Prostate gland (tissue), 2 donors: ENCODE results near the gene USP25. TPM values are rescaled to one million over a fixed set of nuclear protein-coding genes. Genes with fewer than 3 reads are reported as not detected.

ENCODE experiments used
- DNase-seq: peaks from one replicate; pipeline ENCODE4 v3.0.0-alpha.2; 2019; ENCODE audit warnings: low spot score
- H3K27ac ChIP-seq, 2 donors: fragments of 200-600 bp; sonication (generic); 2 replicates each; pipeline ENCODE4 v1.5.1; 2017 to 2019
- H3K27me3 ChIP-seq: fragments of 200-600 bp; sonication (generic); replicated peaks from 2 replicates; pipeline ENCODE4 v1.5.1; 2019; ENCODE audit not compliant: insufficient read depth
- H3K36me3 ChIP-seq, 2 donors: fragments of 200-600 bp; sonication (generic); 1 replicate in 1 of 2; 2 replicates in 1 of 2; pipeline versions ENCODE4 v1.5.1 to v1.8.1; 2017 to 2019
- H3K4me1 ChIP-seq: fragments of 200-600 bp; sonication (generic); replicated peaks from 2 replicates; pipeline ENCODE4 v1.5.1; 2019
- H3K4me3 ChIP-seq, 2 donors: fragments of 200-600 bp; sonication (generic); 2 replicates each; pipeline ENCODE4 v1.5.1; 2017 to 2019
- H3K9me3 ChIP-seq: fragments of 200-600 bp; sonication (generic); 2 replicates; pipeline ENCODE4 v1.5.1; 2017
- CTCF ChIP-seq, 4 experiments: fragments of 200-600 bp in 2 of 4; fragments of 450-650 bp in 2 of 4; sonication (generic) in 2 of 4; IDR thresholded peaks; 1 replicate in 3 of 4; 2 replicates in 1 of 4; pipeline ENCODE4 v1.5.1; 2016 to 2019; ENCODE audit warnings: antibody characterized with exemption in 4 of 4, mild to moderate bottlenecking in 2 of 4, moderate library complexity in 2 of 4
- POLR2A ChIP-seq: fragments of 450-650 bp; IDR thresholded peaks from one replicate; pipeline ENCODE4 v1.6.1; 2016; ENCODE audit warnings: antibody characterized with exemption, mild to moderate bottlenecking
- POLR2AphosphoS5 ChIP-seq: sonication (generic); formaldehyde crosslinking; IDR thresholded peaks from one replicate; pipeline ENCODE4 v1.6.1; 2017; ENCODE audit warnings: antibody characterized with exemption
- WGBS: methylation state at CpG from one replicate; pipeline ENCODE4 v1.1.5; 2018; 5-methylcytosine and 5-hydroxymethylcytosine counted together
- intact Hi-C: fragments of 100-400 bp; cut with DNase I; formaldehyde crosslinking; loops from one replicate; pipeline ENCODE4 v1.14.2; 2022
- total RNA-seq, 2 donors: library from RNA; depleted of rRNA; stranded (reverse); fragments of >200 nt; gene quantifications; one replicate each; pipeline ENCODE4 v1.1.0, GENCODE V29; 2016

The USP25 gene
- total RNA-seq, 2 donors from 2014 or later = 30.4 to 49.3 TPM

DNA sequence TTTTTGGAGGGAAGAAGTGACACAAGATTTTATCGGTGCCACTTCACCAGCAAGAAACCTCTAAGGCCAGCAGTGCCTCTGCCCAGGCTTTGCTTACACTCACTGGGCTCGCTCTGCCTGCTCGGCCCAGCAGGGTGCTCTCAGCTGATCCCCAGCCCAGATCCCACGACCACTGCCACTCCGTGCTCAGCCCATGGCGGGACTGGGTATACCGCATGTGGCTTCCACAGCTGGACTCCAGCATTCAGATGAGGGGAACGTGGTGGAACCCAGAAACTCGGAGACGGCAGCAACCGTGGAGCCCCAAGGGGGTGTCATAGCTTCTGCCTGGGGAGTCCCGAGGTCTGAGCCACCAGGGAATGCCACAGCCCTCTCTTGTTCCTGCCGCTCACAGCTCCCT is 12.9 kb downstream of the USP25 start:
- H3K9me3 ChIP-seq = no peaks in the 10 kb centered on the region
- 95% methylated on average over 13 of the region's 13 CpGs for WGBS
- no peak overlapping the region for H3K27ac ChIP-seq
- no peaks in the 10 kb centered on the region for H3K27me3 ChIP-seq
- H3K4me1 ChIP-seq = no peaks in the 10 kb centered on the region
- intact Hi-C loops = no loop called here
- no peak for DNase-seq
- H3K4me3 ChIP-seq = no peak overlapping the region
- no peak for TF ChIP-seq CTCF (IDR thresholded peaks at IDR 0.05)
- no peak for TF ChIP-seq POLR2AphosphoS5
- no peak for TF ChIP-seq POLR2A
- no peaks in the 10 kb centered on the region for H3K36me3 ChIP-seq

DNA sequence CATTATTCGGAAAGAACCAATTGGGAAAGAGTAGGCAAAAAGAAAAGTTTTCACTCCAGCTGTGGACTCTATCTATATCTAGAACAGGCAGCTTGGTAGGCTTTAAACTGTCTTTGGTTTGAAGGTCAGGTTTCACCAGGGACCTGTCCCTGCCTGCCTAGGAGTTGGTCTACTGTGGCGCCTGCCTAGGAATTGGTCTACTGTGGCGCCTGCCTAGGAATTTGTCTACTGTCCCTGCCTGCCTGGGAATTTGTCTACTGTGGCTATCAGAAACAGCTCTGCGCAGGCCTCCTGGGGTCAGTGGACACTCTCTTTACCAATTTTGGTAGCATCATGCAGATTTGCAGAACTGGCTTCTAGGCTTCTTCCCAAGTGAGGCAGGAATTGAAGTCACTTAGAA is 13.8 kb downstream of the USP25 start:
- DNase-seq = no peak
- WGBS = 79% methylated on average over 4 of the region's 4 CpGs
- Histone ChIP-seq H3K27ac (no peak overlapping the region), H3K4me1 (no peaks in the 10 kb centered on the region), H3K27me3 (no peaks in the 10 kb centered on the region), H3K4me3 (no peak overlapping the region), H3K36me3 (no peaks in the 10 kb centered on the region), H3K9me3 (no peaks in the 10 kb centered on the region)
- TF ChIP-seq POLR2A = no peak
- TF ChIP-seq POLR2AphosphoS5 = no peak
- no peak for TF ChIP-seq CTCF (IDR thresholded peaks at IDR 0.05)
- intact Hi-C loops = no loop called here

- no peak overlapping the region for H3K27ac ChIP-seq
Measured at GRCh38 chr21:15744926-15745325, 15.1 kb downstream of the USP25 start.

GRCh38 chr21:15748586-15748985 is 18.8 kb downstream of the USP25 start:
- no peaks in the 10 kb centered on the region for H3K4me1 ChIP-seq
- 83% methylated on average over 1 of the region's 1 CpG for WGBS
- H3K9me3 ChIP-seq = no peaks in the 10 kb centered on the region
- H3K27me3 ChIP-seq = no peaks in the 10 kb centered on the region
- DNase-seq = no peak
- no peak overlapping the region for H3K4me3 ChIP-seq
- intact Hi-C loops = no loop called here
- TF ChIP-seq POLR2A = no peak
- no peak for TF ChIP-seq POLR2AphosphoS5
- no peak for TF ChIP-seq CTCF (IDR thresholded peaks at IDR 0.05)
- H3K27ac ChIP-seq = no peak overlapping the region
- no peaks in the 10 kb centered on the region for H3K36me3 ChIP-seq

More at GRCh38 chr21:15744926-15745325, 15.1 kb downstream of the USP25 start:
- Histone ChIP-seq H3K4me3 (no peak overlapping the region), H3K4me1 (no peaks in the 10 kb centered on the region), H3K9me3 (no peaks in the 10 kb centered on the region), H3K27me3 (no peaks in the 10 kb centered on the region), H3K36me3 (no peaks in the 10 kb centered on the region)
- 77% methylated on average over 4 of the region's 4 CpGs for WGBS
- intact Hi-C loops = no loop called here
- no peak for DNase-seq
- TF ChIP-seq CTCF (IDR thresholded peaks at IDR 0.05) (no peak), POLR2A (no peak), POLR2AphosphoS5 (no peak)

DNA sequence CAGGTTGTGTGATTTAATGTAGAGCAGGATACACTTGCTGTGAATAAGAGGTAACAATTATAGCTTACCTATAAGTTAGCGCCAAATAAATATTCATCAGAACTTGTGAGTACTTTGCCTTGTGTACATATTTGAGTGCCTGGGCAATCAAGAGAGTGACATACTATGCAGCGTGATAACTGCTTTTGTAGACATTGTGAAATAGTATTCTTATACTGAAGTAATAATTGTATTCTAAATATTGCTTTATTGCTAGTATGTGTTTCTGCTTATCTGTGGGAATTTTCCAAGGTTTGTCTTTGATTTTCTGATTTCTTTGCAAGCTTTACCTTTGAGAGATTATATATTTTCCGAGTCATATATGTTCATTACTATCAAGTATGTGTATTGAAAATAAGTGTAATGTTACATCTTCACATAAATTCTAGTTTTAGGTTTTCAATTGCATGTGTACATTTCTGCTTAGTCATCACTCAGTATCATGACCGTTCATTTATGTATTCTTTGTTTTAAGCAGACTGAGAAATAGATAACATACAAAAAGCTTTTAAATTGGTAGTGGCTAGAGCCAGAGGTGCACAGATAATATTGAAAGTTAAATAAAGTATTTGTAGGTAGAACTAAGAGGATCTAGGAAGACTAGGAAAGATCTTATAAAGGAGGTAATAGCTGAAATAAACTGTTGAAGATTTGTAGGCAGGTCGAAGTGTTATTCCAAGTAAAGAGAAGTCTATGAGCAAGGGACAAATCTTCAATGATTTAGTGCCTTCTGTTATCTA is 19.5 kb downstream of the USP25 start:
- DNase-seq = no peak
- 54% methylated on average over 5 of the region's 5 CpGs for WGBS
- H3K4me1 ChIP-seq = no peaks in the 10 kb centered on the region

More for the DNA sequence above, 19.5 kb downstream of the USP25 start:
- no peak overlapping the region for H3K4me3 ChIP-seq
- no peaks in the 10 kb centered on the region for H3K27me3 ChIP-seq
- H3K36me3 ChIP-seq = no peaks in the 10 kb centered on the region
- no peak for TF ChIP-seq POLR2AphosphoS5
- TF ChIP-seq POLR2A = no peak
- TF ChIP-seq CTCF (IDR thresholded peaks at IDR 0.05) = no peak
- no peak overlapping the region for H3K27ac ChIP-seq
- intact Hi-C loops = no loop called here
- no peaks in the 10 kb centered on the region for H3K9me3 ChIP-seq
